RWPE2 (cell line): Measurements from ENCODE around the gene UNC79.

Experiments
- ATAC-seq: fragments of 200-7000 bp; cut with Tn5 transposase; 3 replicates; pipeline ENCODE4 v1.9.1; 2021; ENCODE audit warnings: low read depth
- DNase-seq: peaks from one replicate; pipeline ENCODE4 v3.0.0-alpha.2; 2020; ENCODE audit warnings: low spot score
- H3K27ac ChIP-seq: fragments of 450-650 bp; 2 replicates; pipeline ENCODE4 v1.5.1; 2017; ENCODE audit warnings: mild to moderate bottlenecking; ENCODE audit not compliant: poor library complexity, severe bottlenecking
- H3K27me3 ChIP-seq: fragments of 250-450 bp; sonication (Bioruptor Pico); 2 replicates; pipeline ENCODE4 v1.5.1; 2021; ENCODE audit warnings: mild to moderate bottlenecking, moderate library complexity; ENCODE audit not compliant: insufficient read depth, poor library complexity, severe bottlenecking
- H3K36me3 ChIP-seq: fragments of 250-450 bp; sonication (Bioruptor Pico); 2 replicates; pipeline ENCODE4 v1.5.1; 2020; ENCODE audit warnings: low read depth, mild to moderate bottlenecking, moderate library complexity
- H3K4me1 ChIP-seq: fragments of 250-450 bp; sonication (Bioruptor Pico); 2 replicates; pipeline ENCODE4 v1.5.1; 2021; ENCODE audit warnings: mild to moderate bottlenecking, moderate library complexity; ENCODE audit not compliant: insufficient read depth, poor library complexity, severe bottlenecking
- H3K4me3 ChIP-seq: fragments of 250-450 bp; sonication (Bioruptor Pico); 2 replicates; pipeline ENCODE4 v1.5.1; 2021; ENCODE audit warnings: mild to moderate bottlenecking, moderate library complexity; ENCODE audit not compliant: severe bottlenecking
- H3K9me3 ChIP-seq: fragments of 250-450 bp; sonication (Bioruptor Pico); 2 replicates; pipeline ENCODE4 v1.5.1; 2021; ENCODE audit warnings: mild to moderate bottlenecking, moderate library complexity; ENCODE audit not compliant: severe bottlenecking
- CTCF ChIP-seq: fragments of 450-650 bp; IDR thresholded peaks from one replicate; pipeline ENCODE4 v1.5.1; 2017; ENCODE audit warnings: mild to moderate bottlenecking, moderate library complexity; ENCODE audit not compliant: poor library complexity, severe bottlenecking

The UNC79 gene

GRCh38 chr14:93732524-93732923, 301.8 kb downstream of the UNC79 start:
- no peak for TF ChIP-seq CTCF
- no peaks in the 10 kb centered on the region for H3K4me1 ChIP-seq
- ATAC-seq (no peak), DNase-seq (no peak)
- no peaks in the 10 kb centered on the region for H3K9me3 ChIP-seq
- H3K4me3 ChIP-seq, result no peak overlapping the region
- H3K27ac ChIP-seq, result no peak overlapping the region
- H3K36me3 ChIP-seq, result no peaks in the 10 kb centered on the region
- H3K27me3 ChIP-seq, result no peaks in the 10 kb centered on the region

- no peaks in the 10 kb centered on the region for H3K36me3 ChIP-seq
- H3K4me1 ChIP-seq, result no peaks in the 10 kb centered on the region
- no peak for TF ChIP-seq CTCF
- no peak overlapping the region for H3K27ac ChIP-seq
- no peaks in the 10 kb centered on the region for H3K27me3 ChIP-seq
- no peak for ATAC-seq
- no peaks in the 10 kb centered on the region for H3K9me3 ChIP-seq
- no peak for DNase-seq
- H3K4me3 ChIP-seq, result no peak overlapping the region
Measured at GRCh38 chr14:93733231-93733630, 302.5 kb downstream of the UNC79 start.

DNA sequence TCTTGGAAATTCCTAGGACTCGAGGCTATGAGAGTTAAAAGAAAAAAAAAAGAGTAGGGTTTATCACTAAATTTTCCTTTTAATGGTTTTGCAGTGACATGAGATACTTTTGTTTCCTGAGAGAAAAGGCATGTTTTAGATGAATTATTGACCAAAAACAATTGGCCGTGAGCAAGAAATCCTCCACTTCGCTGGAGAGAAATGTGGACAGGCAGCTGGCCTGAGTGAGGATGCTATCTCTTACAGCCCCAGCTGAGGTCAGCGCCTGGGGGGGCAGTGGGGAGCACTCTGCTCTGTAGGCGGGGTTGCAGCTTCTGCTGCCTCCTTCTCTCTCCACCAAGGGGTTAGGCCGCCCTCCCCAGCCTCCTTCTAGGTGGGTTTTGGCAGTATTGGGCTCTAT, 302.9 kb downstream of the UNC79 start:
- no peak for ATAC-seq
- H3K4me3 ChIP-seq, result no peak overlapping the region
- no peaks in the 10 kb centered on the region for H3K36me3 ChIP-seq
- no peak for DNase-seq
- H3K27me3 ChIP-seq, result no peaks in the 10 kb centered on the region
- H3K9me3 ChIP-seq, result no peaks in the 10 kb centered on the region
- H3K4me1 ChIP-seq, result no peaks in the 10 kb centered on the region
- no peak overlapping the region for H3K27ac ChIP-seq
- no peak for TF ChIP-seq CTCF

- Histone ChIP-seq H3K4me1 (no peaks in the 10 kb centered on the region), H3K4me3 (no peak overlapping the region), H3K9me3 (no peaks in the 10 kb centered on the region), H3K27ac (no peak overlapping the region), H3K36me3 (no peaks in the 10 kb centered on the region), H3K27me3 (no peaks in the 10 kb centered on the region)
- no peak for ATAC-seq
- DNase-seq, result no peak
- TF ChIP-seq CTCF, result no peak
Measured at GRCh38 chr14:93734086-93734822, 303.5 kb downstream of the UNC79 start.

- H3K27ac ChIP-seq, result no peak overlapping the region
- H3K4me1 ChIP-seq, result no peaks in the 10 kb centered on the region
- H3K4me3 ChIP-seq, result no peak overlapping the region
- no peak for TF ChIP-seq CTCF
- H3K27me3 ChIP-seq, result no peaks in the 10 kb centered on the region
- no peaks in the 10 kb centered on the region for H3K9me3 ChIP-seq
- no peaks in the 10 kb centered on the region for H3K36me3 ChIP-seq
- DNase-seq, result no peak
- ATAC-seq, result no peak
Measured at GRCh38 chr14:93735206-93735605, 304.5 kb downstream of the UNC79 start.
